Measurements from ENCODE around the gene NUDT4. TPM values are rescaled to one million over a fixed set of nuclear protein-coding genes. Genes with fewer than 3 reads are reported as not detected.

Gene NUDT4
- total RNA-seq, result 62.0 and 62.3 TPM in 2 replicates

DNA sequence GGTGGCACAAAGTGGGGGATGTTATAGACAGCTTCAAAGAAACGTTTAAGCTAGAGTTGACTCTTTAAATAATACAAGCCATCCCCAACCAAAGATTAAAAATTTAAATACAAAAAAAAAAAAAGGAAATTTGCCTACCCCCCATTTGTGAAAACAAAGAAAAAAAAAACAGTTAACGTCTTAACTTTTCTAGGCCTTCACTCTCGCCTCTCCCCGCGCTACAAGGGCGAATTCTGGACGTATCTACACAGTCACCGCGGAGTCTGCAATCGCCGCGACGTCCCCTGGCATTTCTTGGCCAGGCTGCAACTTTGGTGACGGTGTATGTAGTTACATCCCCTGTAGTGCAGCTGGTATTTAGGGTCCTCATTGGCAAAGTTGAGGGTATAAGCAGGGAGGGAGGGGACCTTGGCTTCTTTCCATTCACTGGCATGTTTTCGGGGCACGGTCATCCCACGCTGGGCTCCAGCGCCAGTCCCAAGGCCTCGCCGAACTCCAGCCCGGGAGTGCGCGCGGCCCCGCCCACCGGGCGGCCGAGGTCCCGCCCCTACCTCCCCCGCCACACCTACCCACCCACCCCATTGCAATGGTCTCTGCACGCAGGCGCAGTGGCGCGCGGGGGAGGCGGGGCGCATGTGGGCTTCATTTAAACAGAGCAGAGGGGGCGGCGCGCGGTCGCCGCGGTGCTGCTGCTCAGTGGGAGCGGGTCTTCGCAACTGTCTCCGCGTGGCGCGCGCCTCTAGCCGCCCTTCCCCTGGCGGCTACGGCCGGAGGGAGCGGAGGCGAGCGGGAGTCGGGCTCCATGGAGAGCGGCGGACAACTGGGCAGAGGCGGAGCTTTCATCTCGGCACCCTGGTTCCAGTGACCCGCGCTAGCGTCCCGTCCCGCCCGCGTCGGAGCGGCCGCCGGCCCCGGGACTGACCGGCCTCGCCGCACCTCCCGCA is at the start of gene NUDT4:
NUDT4 (plus strand) TSS at position 674 of the 944 bp plus-strand sequence. CDS start 398 bp downstream, outside the sequence.

DNA sequence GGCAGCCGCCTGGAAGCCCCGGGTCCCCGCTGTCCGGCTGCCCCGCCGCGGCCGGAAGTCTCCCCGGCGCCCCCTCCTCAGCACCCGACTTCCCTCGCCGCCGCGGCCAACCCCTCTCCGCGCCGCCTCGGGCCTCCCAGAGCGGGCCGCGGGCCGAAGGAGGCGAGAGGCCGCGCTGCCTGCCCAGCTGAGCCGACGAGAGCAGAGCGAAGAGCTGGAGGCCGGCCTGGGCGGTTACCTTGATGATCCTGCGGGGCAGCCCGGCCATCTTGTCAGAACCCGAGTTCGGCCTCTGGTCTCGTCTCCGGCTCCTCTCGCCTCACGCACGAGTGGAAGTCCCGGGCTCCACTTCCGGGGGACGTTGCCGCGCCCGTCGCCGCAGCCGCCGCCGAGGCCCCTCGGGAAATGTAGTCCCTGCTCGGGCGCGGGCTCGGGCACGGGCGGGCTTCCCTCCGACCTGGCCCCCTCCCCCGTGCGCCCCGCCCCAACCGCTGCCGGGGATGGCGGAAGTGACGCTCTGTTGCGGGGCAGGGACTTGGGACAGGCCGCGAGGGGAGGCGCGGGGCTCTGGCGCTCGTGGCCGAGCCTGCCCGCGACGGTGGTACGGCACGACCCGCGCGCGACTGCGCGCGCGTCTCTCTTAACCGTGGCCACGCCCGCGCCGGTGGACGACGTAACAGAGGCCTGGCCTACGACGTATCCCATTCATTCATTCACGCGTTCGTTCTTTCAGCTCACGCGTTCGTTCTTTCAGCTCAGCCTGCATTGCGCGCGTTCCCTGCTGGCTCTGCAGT is 64.1 kb downstream of the NUDT4 start, which contains the start of gene UBE2N:
UBE2N (minus strand) TSS at position 331 of the 794 bp plus-strand sequence; CDS start at position 268, 63 bp downstream.

Other genes starting within 250 kb of the NUDT4 start
- 26.5 TPM in 2 replicates for gene UBE2N, start 64.0 kb downstream of the NUDT4 start, total RNA-seq
- gene MRPL42, start 89.6 kb downstream of the NUDT4 start, total RNA-seq, result 36.9 and 51.0 TPM in 2 replicates
- gene SOCS2, start 194.8 kb downstream of the NUDT4 start, total RNA-seq, result 32.6 and 45.1 TPM in 2 replicates